Measurements from ENCODE around the gene ZNF490.
A peak's percentile ranks its signal among the peaks of the same experiment; 100 is the strongest.

Gene ZNF490

GRCh38 chr19:12597594-12597993 lies 13.0 kb downstream of the ZNF490 start:
- TF ChIP-seq, protein P1, sequence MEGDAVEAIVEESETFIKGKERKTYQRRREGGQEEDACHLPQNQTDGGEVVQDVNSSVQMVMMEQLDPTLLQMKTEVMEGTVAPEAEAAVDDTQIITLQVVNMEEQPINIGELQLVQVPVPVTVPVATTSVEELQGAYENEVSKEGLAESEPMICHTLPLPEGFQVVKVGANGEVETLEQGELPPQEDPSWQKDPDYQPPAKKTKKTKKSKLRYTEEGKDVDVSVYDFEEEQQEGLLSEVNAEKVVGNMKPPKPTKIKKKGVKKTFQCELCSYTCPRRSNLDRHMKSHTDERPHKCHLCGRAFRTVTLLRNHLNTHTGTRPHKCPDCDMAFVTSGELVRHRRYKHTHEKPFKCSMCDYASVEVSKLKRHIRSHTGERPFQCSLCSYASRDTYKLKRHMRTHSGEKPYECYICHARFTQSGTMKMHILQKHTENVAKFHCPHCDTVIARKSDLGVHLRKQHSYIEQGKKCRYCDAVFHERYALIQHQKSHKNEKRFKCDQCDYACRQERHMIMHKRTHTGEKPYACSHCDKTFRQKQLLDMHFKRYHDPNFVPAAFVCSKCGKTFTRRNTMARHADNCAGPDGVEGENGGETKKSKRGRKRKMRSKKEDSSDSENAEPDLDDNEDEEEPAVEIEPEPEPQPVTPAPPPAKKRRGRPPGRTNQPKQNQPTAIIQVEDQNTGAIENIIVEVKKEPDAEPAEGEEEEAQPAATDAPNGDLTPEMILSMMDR (IDR thresholded peaks at IDR 0.05; ENCODE audit: low read depth, low read length, missing control alignments), result no peak
- DNase-seq (ENCODE audit: extremely low read depth, low read depth), result no peak
- no peak overlapping the region for H3K4me3 ChIP-seq (replicated peaks; ENCODE audit: low read depth, low read length)

DNA sequence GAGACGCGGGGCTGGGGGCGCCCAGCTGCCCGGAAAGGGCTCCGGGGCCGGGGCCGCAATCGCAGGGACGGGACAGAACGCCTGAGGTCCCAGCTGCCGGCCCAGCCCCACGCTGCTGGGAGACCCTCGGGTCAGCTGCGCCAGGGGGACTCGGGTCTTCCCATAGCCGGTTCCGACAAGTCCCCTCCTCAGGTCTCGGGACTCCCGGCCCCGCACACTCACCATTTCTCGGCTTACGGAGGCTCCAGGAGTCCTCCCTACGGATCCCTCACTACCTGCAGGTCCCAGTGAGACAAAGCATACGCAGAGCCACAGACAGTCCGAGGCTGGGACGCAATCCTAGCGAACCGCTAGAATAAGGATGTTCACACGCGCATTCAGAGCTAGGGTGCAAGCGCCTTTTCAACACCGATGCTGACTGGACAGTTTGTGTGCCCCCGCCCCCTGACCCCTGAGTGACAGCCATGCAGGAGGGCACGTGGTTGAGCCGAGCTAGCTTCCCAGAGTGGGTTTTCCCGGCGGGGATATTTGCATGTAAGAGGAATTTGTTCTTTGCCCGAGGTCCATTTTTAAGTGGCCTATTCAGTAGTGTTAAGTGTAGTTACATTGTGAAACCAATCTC lies 13.6 kb downstream of the ZNF490 start:
- TF ChIP-seq, protein P1 (IDR thresholded peaks at IDR 0.05; ENCODE audit: low read depth, low read length, missing control alignments), result no peak
- DNase-seq (ENCODE audit: extremely low read depth, low read depth), result no peak
- H3K4me3 ChIP-seq (replicated peaks; ENCODE audit: low read depth, low read length), result no peak overlapping the region

DNA sequence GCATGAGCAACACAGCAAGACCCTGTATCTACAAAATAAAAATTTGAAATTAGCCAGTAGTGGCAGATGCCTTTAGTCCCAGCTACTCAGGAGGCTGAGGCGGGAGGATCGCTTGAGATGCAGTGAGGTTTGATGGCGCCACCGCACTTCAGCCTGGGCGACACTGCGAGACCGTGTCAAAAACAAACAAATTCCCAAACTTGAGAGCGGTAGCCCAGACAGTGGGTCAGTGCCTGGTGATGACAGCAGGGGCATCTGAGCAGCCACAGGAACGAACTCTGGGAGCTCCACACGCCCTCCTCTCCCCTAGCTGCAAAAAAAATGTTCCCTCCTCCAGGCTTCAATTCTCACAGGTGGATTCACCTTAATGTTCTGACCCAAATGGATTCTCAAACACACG lies 14.1 kb downstream of the ZNF490 start:
- no peak overlapping the region for H3K4me3 ChIP-seq (replicated peaks; ENCODE audit: low read depth, low read length)
- TF ChIP-seq, protein P1 (IDR thresholded peaks at IDR 0.05; ENCODE audit: low read depth, low read length, missing control alignments), result no peak
- DNase-seq (ENCODE audit: extremely low read depth, low read depth), result no peak

DNA sequence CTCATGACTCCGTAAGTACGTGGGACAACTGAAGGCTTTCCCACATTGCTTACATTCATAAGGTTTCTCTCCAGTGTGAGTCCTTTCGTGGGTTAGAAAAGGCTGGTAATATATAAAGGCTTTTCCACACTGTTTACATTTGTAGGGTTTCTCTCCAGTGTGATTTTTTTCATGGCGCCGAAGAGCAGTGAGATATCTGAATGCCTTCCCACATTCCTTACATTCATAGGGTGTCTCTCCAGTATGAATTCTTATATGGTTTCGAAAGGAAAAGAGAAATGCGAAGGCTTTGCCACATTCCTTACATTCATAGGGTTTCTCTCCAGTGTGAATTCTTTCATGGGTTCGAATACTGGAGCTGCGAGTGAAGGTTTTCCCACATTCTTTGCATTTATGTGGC lies 29.5 kb downstream of the ZNF490 start:
- TF ChIP-seq, protein P1 (IDR thresholded peaks at IDR 0.05; ENCODE audit: low read depth, low read length, missing control alignments), result no peak
- H3K4me3 ChIP-seq (replicated peaks; ENCODE audit: low read depth, low read length), result no peak overlapping the region
- DNase-seq (ENCODE audit: extremely low read depth, low read depth), result no peak

GRCh38 chr19:12580180-12580694 lies 30.4 kb downstream of the ZNF490 start:
- DNase-seq (ENCODE audit: extremely low read depth, low read depth), result peak; percentile 14
- TF ChIP-seq, protein P1 (IDR thresholded peaks at IDR 0.05; ENCODE audit: low read depth, low read length, missing control alignments), result no peak
- no peak overlapping the region for H3K4me3 ChIP-seq (replicated peaks; ENCODE audit: low read depth, low read length)

GRCh38 chr19:12578641-12579040 lies 32.0 kb downstream of the ZNF490 start:
- DNase-seq (ENCODE audit: extremely low read depth, low read depth), result no peak
- H3K4me3 ChIP-seq (replicated peaks; ENCODE audit: low read depth, low read length), result no peak overlapping the region
- TF ChIP-seq, protein P1 (IDR thresholded peaks at IDR 0.05; ENCODE audit: low read depth, low read length, missing control alignments), result no peak

DNA sequence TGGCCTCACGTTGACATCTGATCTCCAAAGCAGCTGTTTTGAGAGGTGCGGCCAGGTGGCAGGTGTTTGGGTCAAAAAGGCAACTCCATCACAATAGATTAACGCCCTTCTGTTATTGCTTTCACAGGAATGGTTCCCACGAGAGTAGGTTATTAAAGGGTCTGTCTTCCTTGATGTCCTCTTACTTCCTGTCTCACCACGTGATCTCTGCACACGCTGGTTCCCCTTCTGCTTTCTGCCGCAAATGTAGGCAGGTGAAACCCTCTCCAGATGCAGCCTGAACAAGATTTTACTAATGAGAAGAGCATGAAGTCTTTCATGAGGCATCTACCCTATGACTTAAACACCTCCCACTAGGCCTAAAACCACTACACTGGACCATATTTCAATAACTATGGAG lies 36.6 kb downstream of the ZNF490 start:
- TF ChIP-seq, protein P1 (IDR thresholded peaks at IDR 0.05; ENCODE audit: low read depth, low read length, missing control alignments), result no peak
- H3K4me3 ChIP-seq (replicated peaks; ENCODE audit: low read depth, low read length), result no peak overlapping the region
- DNase-seq (ENCODE audit: extremely low read depth, low read depth), result no peak

Measured in HFF-Myc (cell line).